ENCODE measurements around the gene RGS7BP.

Gene RGS7BP

GRCh38 chr5:64497386-64497785, 8.4 kb upstream of the RGS7BP start:
- TF ChIP-seq, protein P1, sequence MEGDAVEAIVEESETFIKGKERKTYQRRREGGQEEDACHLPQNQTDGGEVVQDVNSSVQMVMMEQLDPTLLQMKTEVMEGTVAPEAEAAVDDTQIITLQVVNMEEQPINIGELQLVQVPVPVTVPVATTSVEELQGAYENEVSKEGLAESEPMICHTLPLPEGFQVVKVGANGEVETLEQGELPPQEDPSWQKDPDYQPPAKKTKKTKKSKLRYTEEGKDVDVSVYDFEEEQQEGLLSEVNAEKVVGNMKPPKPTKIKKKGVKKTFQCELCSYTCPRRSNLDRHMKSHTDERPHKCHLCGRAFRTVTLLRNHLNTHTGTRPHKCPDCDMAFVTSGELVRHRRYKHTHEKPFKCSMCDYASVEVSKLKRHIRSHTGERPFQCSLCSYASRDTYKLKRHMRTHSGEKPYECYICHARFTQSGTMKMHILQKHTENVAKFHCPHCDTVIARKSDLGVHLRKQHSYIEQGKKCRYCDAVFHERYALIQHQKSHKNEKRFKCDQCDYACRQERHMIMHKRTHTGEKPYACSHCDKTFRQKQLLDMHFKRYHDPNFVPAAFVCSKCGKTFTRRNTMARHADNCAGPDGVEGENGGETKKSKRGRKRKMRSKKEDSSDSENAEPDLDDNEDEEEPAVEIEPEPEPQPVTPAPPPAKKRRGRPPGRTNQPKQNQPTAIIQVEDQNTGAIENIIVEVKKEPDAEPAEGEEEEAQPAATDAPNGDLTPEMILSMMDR (IDR thresholded peaks at IDR 0.05; ENCODE audit: insufficient read depth, low read depth, low read length, missing control alignments), result no peak
- no peak for DNase-seq (ENCODE audit: low read depth)
- H3K4me3 ChIP-seq (ENCODE audit: low read depth, low read length), result no peak overlapping the region

- no peak overlapping the region for H3K4me3 ChIP-seq (ENCODE audit: low read depth, low read length)
- TF ChIP-seq, protein P1 (IDR thresholded peaks at IDR 0.05; ENCODE audit: insufficient read depth, low read depth, low read length, missing control alignments), result no peak
- no peak for DNase-seq (ENCODE audit: low read depth)
These were observed 3.6 kb upstream of the RGS7BP start for GRCh38 chr5:64502196-64502595.

DNA sequence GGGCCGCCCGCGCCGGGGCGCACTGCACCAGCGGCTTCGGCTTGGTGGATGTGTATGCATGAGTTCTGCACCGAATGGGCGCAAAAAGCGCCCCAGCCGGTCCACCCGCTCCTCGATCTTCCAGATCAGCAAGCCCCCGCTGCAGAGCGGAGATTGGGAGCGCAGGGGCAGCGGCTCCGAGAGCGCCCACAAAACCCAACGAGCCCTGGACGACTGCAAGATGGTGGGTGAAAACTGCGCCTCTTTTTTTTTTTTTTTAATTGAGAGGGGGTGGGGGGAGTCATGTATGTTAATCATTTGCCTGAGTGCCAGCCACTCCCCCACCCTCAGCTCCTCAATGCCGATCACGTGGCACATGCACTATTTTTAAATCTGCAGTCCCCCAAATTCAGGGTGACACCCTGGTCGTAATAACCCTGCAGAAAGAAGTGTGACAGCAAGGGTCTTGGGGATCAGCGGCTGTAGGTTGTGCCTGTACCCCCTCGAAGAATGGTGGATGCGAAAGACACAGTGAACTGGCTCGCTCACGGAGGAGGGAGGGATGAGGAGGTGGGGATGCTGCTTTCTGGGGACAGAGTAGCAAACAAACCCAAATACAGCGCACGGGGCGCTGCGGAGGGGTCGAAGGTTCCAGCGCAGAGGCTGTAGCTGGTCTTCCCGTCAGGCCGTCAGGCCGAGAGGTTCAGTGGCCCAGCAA, 900 bp downstream of the RGS7BP start:
- TF ChIP-seq, protein P1 (IDR thresholded peaks at IDR 0.05; ENCODE audit: insufficient read depth, low read depth, low read length, missing control alignments), result no peak
- DNase-seq (ENCODE audit: low read depth), result no peak
- H3K4me3 ChIP-seq (ENCODE audit: low read depth, low read length), result no peak overlapping the region

- TF ChIP-seq, protein P1 (IDR thresholded peaks at IDR 0.05; ENCODE audit: insufficient read depth, low read depth, low read length, missing control alignments), result no peak
- H3K4me3 ChIP-seq (ENCODE audit: low read depth, low read length), result no peak overlapping the region
- no peak for DNase-seq (ENCODE audit: low read depth)
These were observed 1.4 kb downstream of the RGS7BP start for GRCh38 chr5:64507264-64507605.

- DNase-seq (ENCODE audit: low read depth), result no peak
- H3K4me3 ChIP-seq (ENCODE audit: low read depth, low read length), result no peak overlapping the region
- TF ChIP-seq, protein P1 (IDR thresholded peaks at IDR 0.05; ENCODE audit: insufficient read depth, low read depth, low read length, missing control alignments), result no peak
These were observed 4.0 kb downstream of the RGS7BP start for GRCh38 chr5:64509828-64510227.

DNA sequence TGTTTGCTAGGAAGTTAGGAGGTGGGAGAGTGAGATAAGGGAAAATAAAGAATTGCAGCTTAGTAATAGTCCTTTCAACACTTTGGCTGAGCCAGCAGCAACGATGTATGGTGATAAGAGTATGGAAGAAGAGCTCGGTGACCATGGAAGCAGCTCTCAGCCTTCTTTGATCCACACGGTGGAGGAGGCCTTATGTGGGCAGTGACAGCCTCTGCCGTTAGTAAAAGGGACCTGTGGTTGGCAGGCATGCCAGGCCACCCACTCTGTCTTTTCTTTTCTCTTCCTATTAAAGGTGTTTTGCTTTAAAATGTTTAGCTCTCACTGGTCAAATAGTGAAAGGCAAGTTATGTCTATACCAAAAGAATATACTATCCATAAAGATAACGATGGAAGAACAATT, 7.7 kb downstream of the RGS7BP start:
- TF ChIP-seq, protein P1 (IDR thresholded peaks at IDR 0.05; ENCODE audit: insufficient read depth, low read depth, low read length, missing control alignments), result no peak
- no peak for DNase-seq (ENCODE audit: low read depth)
- no peak overlapping the region for H3K4me3 ChIP-seq (ENCODE audit: low read depth, low read length)

DNA sequence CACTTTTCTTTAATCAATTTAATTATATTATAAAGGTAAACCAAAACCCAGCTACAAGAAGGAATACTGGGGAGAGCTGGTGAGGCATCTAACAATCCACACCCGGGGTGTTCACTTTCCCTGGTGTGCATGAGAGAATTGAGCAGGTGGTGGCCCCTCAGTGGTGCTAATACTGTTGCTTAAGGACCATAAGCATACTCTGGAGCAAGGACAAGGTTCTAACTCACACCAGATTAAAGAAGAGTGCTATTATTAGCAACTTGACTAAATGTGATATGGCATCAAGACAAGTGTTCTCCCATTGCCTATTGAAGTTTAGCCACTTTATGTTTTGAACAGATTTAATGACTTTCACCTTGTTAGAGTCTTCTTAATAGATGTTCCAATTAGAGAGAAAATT, 8.8 kb downstream of the RGS7BP start:
- no peak for DNase-seq (ENCODE audit: low read depth)

More for the DNA sequence above, 8.8 kb downstream of the RGS7BP start:
- H3K4me3 ChIP-seq (ENCODE audit: low read depth, low read length), result no peak overlapping the region
- TF ChIP-seq, protein P1 (IDR thresholded peaks at IDR 0.05; ENCODE audit: insufficient read depth, low read depth, low read length, missing control alignments), result no peak
